ENCODE data around the gene FOXB2. TPM values are rescaled to one million over a fixed set of nuclear protein-coding genes. Genes with fewer than 3 reads are reported as not detected.

Gene FOXB2
- total RNA-seq, 4 donors from 2014 or later, result not detected

GRCh38 chr9:77014597-77015263 lies 4.7 kb upstream of the FOXB2 start:
- in situ Hi-C loops (cut with MboI; ENCODE audit: low sequenced_read_pairs in 4 of 4) (no loop called here), intact Hi-C loops (cut with DNase I; ENCODE audit: low total_unique reads) (loop anchor here (5.0 kb wide), 2 partner anchors 138 to 202 kb away; no protein-coding TSS in a partner anchor)
- Histone ChIP-seq H3K27ac (no peak overlapping the region), H3K9me3 (no peaks in the 10 kb centered on the region), H3K4me1 (peaks cover 35 to 37% of the 10 kb centered on the region in 2 donors), H3K36me3 (no peaks in the 10 kb centered on the region), H3K27me3 (peaks cover 98 to 99% (median 99%) of the 10 kb centered on the region in 3 donors), H3K4me3 (peak overlapping the region in 1 of 4 donors; percentile 48)
- ATAC-seq (no peak), DNase-seq (no peak)
- no peak for TF ChIP-seq CTCF (IDR thresholded peaks at IDR 0.05 in 4 of 5, conservative IDR thresholded peaks at IDR 0.05 in 1 of 5)
- no peak for TF ChIP-seq POLR2A (IDR thresholded peaks at IDR 0.05)

- in situ Hi-C loops (cut with MboI; ENCODE audit: low sequenced_read_pairs in 4 of 4), result no loop called here
Observed at GRCh38 chr9:77015327-77016048, 4.0 kb upstream of the FOXB2 start.

GRCh38 chr9:77016121-77016525 lies 3.3 kb upstream of the FOXB2 start:
- no peaks in the 10 kb centered on the region for H3K9me3 ChIP-seq
- no peaks in the 10 kb centered on the region for H3K36me3 ChIP-seq
- intact Hi-C loops (cut with DNase I; ENCODE audit: low total_unique reads), result no loop called here
- no peak overlapping the region for H3K27ac ChIP-seq
- peak overlapping the region; percentile 31 to 48 (median 38) for H3K4me3 ChIP-seq
- peaks cover 98 to 99% (median 99%) of the 10 kb centered on the region in 3 donors for H3K27me3 ChIP-seq
- ATAC-seq (no peak), DNase-seq (no peak)
- H3K4me1 ChIP-seq, result peaks cover 41 to 43% of the 10 kb centered on the region in 2 donors
- in situ Hi-C loops (cut with MboI; ENCODE audit: low sequenced_read_pairs in 4 of 4), result no loop called here
- TF ChIP-seq POLR2A (IDR thresholded peaks at IDR 0.05) (no peak), CTCF (IDR thresholded peaks at IDR 0.05 in 4 of 5, conservative IDR thresholded peaks at IDR 0.05 in 1 of 5) (no peak)

More at GRCh38 chr9:77015327-77016048, 4.0 kb upstream of the FOXB2 start:
- Histone ChIP-seq H3K4me3 (peak overlapping the region; percentile 31 to 48 (median 38)), H3K27ac (no peak overlapping the region), H3K4me1 (peaks cover 37% of the 10 kb centered on the region in 2 donors), H3K27me3 (peaks cover 97 to 99% (median 99%) of the 10 kb centered on the region in 3 donors), H3K9me3 (no peaks in the 10 kb centered on the region), H3K36me3 (no peaks in the 10 kb centered on the region)
- ATAC-seq, result no peak
- TF ChIP-seq POLR2A (IDR thresholded peaks at IDR 0.05) (no peak), CTCF (IDR thresholded peaks at IDR 0.05 in 4 of 5, conservative IDR thresholded peaks at IDR 0.05 in 1 of 5) (no peak)
- DNase-seq, result no peak
- intact Hi-C loops (cut with DNase I; ENCODE audit: low total_unique reads), result no loop called here

GRCh38 chr9:77016526-77017504 lies 2.6 kb upstream of the FOXB2 start:
- in situ Hi-C loops (cut with MboI; ENCODE audit: low sequenced_read_pairs in 4 of 4), result no loop called here
- DNase-seq (no peak), ATAC-seq (no peak)
- Histone ChIP-seq H3K27me3 (peaks cover 98 to 100% (median 99%) of the 10 kb centered on the region in 3 donors), H3K27ac (no peak overlapping the region), H3K4me3 (peak overlapping the region in 3 of 4 donors; percentile 31 to 48 (median 38)), H3K4me1 (peaks cover 41 to 46% of the 10 kb centered on the region in 2 donors), H3K9me3 (no peaks in the 10 kb centered on the region), H3K36me3 (no peaks in the 10 kb centered on the region)
- intact Hi-C loops (cut with DNase I; ENCODE audit: low total_unique reads), result no loop called here
- TF ChIP-seq POLR2A (IDR thresholded peaks at IDR 0.05) (no peak), CTCF (IDR thresholded peaks at IDR 0.05 in 4 of 5, conservative IDR thresholded peaks at IDR 0.05 in 1 of 5) (no peak)

Data from gastrocnemius medialis (tissue), 4 donors.